Measurements from ENCODE around the gene PAXX. TPM values are rescaled to one million over a fixed set of nuclear protein-coding genes. Genes with fewer than 3 reads are reported as not detected.
A peak's percentile ranks its signal among the peaks of the same experiment; 100 is the strongest.

Gene PAXX
- total RNA-seq, 1 donor: 16.6 TPM

- Histone ChIP-seq H2AFZ (ENCODE audit: low read length) (no peak overlapping the region), H3K79me2 (ENCODE audit: insufficient read depth, low read length) (no peaks in the 10 kb centered on the region), H4K20me1 (ENCODE audit: insufficient read depth, low read length) (no peaks in the 10 kb centered on the region), H3K4me1 (ENCODE audit: insufficient read depth, low read length) (no peaks in the 10 kb centered on the region), H3K4me3 (ENCODE audit: insufficient read depth, low read length) (no peak overlapping the region), H3K9me3 (ENCODE audit: low read depth, low read length) (no peaks in the 10 kb centered on the region), H3K4me2 (ENCODE audit: insufficient read depth, low read length) (no peak overlapping the region), H3K27ac (ENCODE audit: low read depth, low read length) (no peak overlapping the region), H3K27me3 (ENCODE audit: insufficient read depth, low read length) (peaks cover 2% of the 10 kb centered on the region), H3K36me3 (ENCODE audit: insufficient read depth, low read length) (no peaks in the 10 kb centered on the region)
- no peak for TF ChIP-seq CTCF (IDR thresholded peaks at IDR 0.05; ENCODE audit: extremely low read depth, low read depth, low read length)
- DNase-seq (ENCODE audit: insufficient read length, low spot score, missing footprints): peak; percentile 96
Observed at GRCh38 chr9:136961279-136962065, 30.8 kb upstream of the PAXX start.

- Histone ChIP-seq H3K4me3 (ENCODE audit: insufficient read depth, low read length) (no peak overlapping the region), H3K4me2 (ENCODE audit: insufficient read depth, low read length) (no peak overlapping the region), H2AFZ (ENCODE audit: low read length) (no peak overlapping the region), H3K36me3 (ENCODE audit: insufficient read depth, low read length) (no peaks in the 10 kb centered on the region), H3K27me3 (ENCODE audit: insufficient read depth, low read length) (peaks cover 2% of the 10 kb centered on the region), H3K4me1 (ENCODE audit: insufficient read depth, low read length) (no peaks in the 10 kb centered on the region), H3K27ac (ENCODE audit: low read depth, low read length) (no peak overlapping the region), H3K79me2 (ENCODE audit: insufficient read depth, low read length) (no peaks in the 10 kb centered on the region), H4K20me1 (ENCODE audit: insufficient read depth, low read length) (no peaks in the 10 kb centered on the region), H3K9me3 (ENCODE audit: low read depth, low read length) (no peaks in the 10 kb centered on the region)
- no peak for DNase-seq (ENCODE audit: insufficient read length, low spot score, missing footprints)
- no peak for TF ChIP-seq CTCF (IDR thresholded peaks at IDR 0.05; ENCODE audit: extremely low read depth, low read depth, low read length)
Observed at GRCh38 chr9:136962163-136962562, 30.1 kb upstream of the PAXX start.

GRCh38 chr9:136962701-136963248 lies 29.4 kb upstream of the PAXX start:
- Histone ChIP-seq H3K27me3 (ENCODE audit: insufficient read depth, low read length) (peaks cover 2% of the 10 kb centered on the region), H3K79me2 (ENCODE audit: insufficient read depth, low read length) (no peaks in the 10 kb centered on the region), H3K27ac (ENCODE audit: low read depth, low read length) (no peak overlapping the region), H3K36me3 (ENCODE audit: insufficient read depth, low read length) (no peaks in the 10 kb centered on the region), H3K4me1 (ENCODE audit: insufficient read depth, low read length) (no peaks in the 10 kb centered on the region), H4K20me1 (ENCODE audit: insufficient read depth, low read length) (no peaks in the 10 kb centered on the region), H2AFZ (ENCODE audit: low read length) (no peak overlapping the region), H3K4me3 (ENCODE audit: insufficient read depth, low read length) (no peak overlapping the region), H3K4me2 (ENCODE audit: insufficient read depth, low read length) (no peak overlapping the region), H3K9me3 (ENCODE audit: low read depth, low read length) (no peaks in the 10 kb centered on the region)
- no peak for DNase-seq (ENCODE audit: insufficient read length, low spot score, missing footprints)
- TF ChIP-seq CTCF (IDR thresholded peaks at IDR 0.05; ENCODE audit: extremely low read depth, low read depth, low read length): no peak

GRCh38 chr9:136963341-136963740 lies 28.9 kb upstream of the PAXX start:
- Histone ChIP-seq H3K27me3 (ENCODE audit: insufficient read depth, low read length) (peaks cover 2% of the 10 kb centered on the region), H3K79me2 (ENCODE audit: insufficient read depth, low read length) (no peaks in the 10 kb centered on the region), H4K20me1 (ENCODE audit: insufficient read depth, low read length) (no peaks in the 10 kb centered on the region), H3K36me3 (ENCODE audit: insufficient read depth, low read length) (no peaks in the 10 kb centered on the region), H3K4me2 (ENCODE audit: insufficient read depth, low read length) (no peak overlapping the region), H3K27ac (ENCODE audit: low read depth, low read length) (no peak overlapping the region), H2AFZ (ENCODE audit: low read length) (no peak overlapping the region), H3K4me1 (ENCODE audit: insufficient read depth, low read length) (no peaks in the 10 kb centered on the region), H3K9me3 (ENCODE audit: low read depth, low read length) (no peaks in the 10 kb centered on the region), H3K4me3 (ENCODE audit: insufficient read depth, low read length) (no peak overlapping the region)
- TF ChIP-seq CTCF (IDR thresholded peaks at IDR 0.05; ENCODE audit: extremely low read depth, low read depth, low read length): no peak
- DNase-seq (ENCODE audit: insufficient read length, low spot score, missing footprints): no peak

All from osteoblast (primary cell).